HG03439 (cell line): ENCODE data around the gene SFN.
A peak's percentile ranks its signal among the peaks of the same experiment; 100 is the strongest.
"Not testable (repeated sequence)": the region's sequence is repeated elsewhere in the genome, so short reads cannot be mapped to it uniquely, and the experiment has no call there.

Experiments
- ATAC-seq: cut with Tn5 transposase; IDR thresholded peaks from one replicate; pipeline ENCODE4 v1.9.1; 2021; ENCODE audit warnings: mild to moderate bottlenecking, moderate library complexity; ENCODE audit not compliant: unreplicated experiment

Gene SFN

DNA sequence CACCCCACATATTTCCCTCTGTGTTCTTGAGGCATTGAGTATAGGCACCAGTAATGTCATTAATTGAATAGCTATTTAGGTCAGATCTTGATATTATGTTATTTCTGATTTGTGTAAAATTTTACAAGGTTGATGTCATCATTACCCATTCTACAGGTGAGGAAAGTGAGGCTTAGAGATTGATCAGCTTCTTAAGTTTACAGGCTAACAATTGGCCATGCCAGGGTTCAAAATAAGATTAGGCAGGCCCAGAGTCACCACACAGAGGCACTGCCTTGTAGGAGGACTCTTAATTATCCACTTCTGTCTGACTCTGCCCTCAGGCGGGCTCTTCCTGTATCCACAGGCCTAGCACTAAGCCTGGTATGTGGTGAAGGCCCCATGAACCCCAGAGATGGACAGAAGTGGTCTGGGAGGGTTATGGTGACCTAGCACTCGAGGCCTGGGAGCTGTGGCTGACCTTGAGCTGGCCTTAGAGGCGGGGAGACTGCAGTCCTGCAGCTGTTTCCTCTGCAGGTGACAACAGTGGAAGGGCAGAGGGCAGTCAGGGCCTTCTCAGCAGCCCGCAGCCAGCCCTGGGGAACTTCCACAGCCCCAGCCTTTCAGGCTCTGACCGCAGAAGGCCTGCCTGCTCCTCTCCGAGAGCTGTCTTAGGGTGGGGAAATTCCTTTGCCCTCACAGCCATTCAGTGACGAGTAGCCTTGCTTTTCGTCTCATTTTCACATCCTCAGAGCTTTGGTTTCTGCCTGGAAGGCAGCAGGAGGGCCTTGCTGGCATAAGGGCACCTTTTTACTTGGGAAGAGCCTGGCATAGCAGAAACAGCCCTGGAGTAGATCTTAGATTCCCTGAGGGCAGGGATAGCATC lies 24.2 kb upstream of the SFN start:
- ATAC-seq, result peak; percentile 90

GRCh38 chr1:26839339-26839722 lies 23.6 kb upstream of the SFN start:
- peak; percentile 18 for ATAC-seq

DNA sequence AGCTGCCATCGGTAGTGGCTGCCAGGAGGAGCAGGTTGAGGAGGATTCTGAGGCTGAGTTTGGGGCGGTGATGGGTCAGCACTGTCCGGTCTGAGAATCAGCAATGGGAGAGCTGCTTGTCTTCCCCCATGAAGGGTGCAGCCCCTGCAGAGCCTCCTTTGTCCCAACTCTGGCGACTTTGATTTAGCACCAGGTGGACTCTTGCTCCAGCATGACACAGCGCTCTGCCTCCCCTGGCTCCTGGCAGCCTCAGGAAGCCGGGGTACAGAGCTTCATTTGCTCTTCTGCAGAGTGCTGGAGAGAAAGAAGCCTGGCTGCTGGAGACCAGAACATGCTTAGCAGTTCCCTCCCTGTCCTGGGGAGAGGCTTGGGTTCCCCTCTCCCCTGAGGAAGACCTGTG lies 23.2 kb upstream of the SFN start:
- no peak for ATAC-seq

DNA sequence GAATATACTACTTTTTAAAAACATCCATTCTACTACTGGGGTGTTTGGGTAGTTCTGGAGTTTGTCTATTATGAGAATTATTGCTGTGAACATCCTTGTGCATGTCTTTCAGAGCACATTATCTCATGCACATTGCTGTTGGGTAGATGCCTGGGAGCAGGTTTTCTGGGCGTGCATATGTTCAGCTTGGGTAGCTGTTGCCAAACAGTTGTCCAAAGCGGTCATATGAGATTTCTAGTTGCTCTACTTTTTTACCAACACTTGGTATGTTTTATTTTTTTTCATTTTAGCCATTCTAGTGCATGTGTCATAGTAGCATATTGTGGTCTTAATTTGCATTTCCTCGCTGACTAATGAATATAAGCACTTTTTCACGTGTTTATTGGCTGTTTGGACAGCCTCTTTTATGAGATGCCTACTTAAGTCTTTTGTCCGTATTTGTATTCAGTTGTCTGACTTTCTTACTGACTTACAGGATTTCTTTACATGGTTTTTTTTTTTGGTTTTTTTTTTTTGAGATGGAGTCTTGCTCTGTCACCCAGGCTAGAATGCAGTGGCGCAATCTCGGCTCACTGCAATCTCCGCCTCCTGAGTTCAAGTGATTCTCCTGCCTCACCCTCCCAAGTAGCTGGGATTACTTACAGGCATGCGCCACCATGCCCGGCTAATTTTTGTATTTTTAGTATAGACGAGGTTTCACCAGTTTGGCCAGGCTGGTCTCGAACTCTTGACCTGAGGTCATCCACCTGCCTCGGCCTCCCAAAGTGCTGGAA lies 18.3 kb upstream of the SFN start:
- ATAC-seq, result no peak

- ATAC-seq, result not testable (repeated sequence)
These were observed 15.1 kb upstream of the SFN start for GRCh38 chr1:26847826-26848225.

GRCh38 chr1:26848499-26848898 lies 14.4 kb upstream of the SFN start:
- no peak for ATAC-seq

- ATAC-seq, result no peak
These were observed 13.8 kb upstream of the SFN start for GRCh38 chr1:26848941-26849774.

GRCh38 chr1:26851106-26851684 lies 11.8 kb upstream of the SFN start:
- ATAC-seq, result no peak

DNA sequence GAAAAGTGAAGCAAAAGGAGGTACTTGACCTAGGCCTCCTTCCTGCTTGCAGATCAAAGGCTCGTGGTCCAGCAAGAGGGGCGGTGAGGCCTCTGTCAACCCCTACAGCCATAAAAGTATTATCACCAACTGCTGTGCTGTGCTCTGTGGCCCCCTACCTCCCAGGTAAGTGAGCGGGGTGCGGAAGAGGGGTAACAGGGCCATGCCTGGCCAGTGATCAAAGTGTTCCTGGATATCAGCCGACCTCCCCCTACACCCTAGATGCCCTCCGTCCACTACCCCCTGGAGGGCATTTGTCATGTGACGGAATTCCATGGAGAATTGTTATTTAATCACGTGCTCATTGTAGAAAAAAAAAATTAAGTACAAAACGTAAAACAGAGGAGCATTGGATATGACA lies 10.2 kb upstream of the SFN start:
- no peak for ATAC-seq

DNA sequence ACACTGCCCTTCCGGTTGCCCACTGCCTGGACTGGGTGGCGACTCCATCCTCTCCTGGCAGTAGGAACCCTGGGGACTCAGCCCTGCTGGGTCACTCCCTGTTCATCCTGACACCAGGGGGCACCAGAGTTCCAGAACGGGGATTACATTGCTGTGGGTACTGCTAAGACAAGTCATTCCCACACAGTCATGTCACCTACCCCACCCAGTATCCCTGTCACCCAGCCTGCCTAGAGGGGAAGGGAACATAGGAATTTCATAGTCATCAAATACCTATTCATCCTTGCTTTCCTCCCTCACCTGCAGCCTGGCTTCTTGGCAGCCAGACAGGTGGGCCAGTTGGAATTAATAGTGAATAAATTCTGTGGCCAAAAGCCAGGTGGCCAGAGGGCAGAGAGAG lies 9.8 kb upstream of the SFN start:
- no peak for ATAC-seq

DNA sequence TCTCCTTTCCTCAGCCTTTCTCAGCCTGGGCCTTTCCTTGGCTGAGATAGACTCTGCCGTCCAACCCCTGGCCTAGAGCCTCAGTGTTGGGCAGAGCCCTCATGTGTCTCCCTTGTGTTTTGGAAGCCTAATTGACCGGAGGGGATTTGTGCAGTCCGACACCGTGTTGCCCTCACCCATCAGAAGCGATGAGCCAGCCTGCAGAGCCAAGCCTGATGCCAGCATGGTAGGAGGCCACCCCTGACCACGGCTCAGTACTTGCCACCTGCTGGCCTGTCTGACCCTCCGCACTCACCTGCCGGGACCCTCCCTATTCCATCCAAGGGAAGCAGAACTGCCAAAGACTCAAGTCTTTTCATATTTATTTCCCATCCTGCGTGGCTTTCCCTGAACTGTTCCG lies 9.3 kb upstream of the SFN start:
- ATAC-seq, result no peak

- ATAC-seq, result no peak
These were observed 8.0 kb upstream of the SFN start for GRCh38 chr1:26854906-26855305.

- ATAC-seq, result no peak
These were observed 7.3 kb upstream of the SFN start for GRCh38 chr1:26855636-26856035.

DNA sequence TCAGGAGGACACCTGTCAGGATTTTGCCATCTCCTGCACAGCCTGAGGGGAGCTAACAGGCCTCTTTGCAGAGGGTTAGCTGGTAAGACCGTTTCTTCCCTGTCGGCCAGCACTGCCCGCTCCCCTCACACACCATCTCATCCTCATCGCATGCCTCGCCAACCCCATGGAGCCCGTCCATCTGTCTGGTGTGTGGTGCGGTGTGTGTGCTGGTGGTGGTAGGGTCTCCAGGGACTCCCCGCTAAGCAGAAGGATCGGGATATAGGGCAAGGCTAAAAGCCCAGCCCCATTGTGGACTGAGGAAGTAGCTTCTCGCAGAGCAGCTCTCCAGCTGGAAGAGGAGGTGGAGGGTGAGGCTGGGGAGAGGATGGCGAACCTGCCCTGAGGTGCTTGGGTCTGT lies 6.8 kb upstream of the SFN start:
- ATAC-seq, result no peak

GRCh38 chr1:26856604-26857469 lies 6.1 kb upstream of the SFN start:
- ATAC-seq, result no peak

GRCh38 chr1:26857473-26858060 lies 5.4 kb upstream of the SFN start:
- ATAC-seq, result no peak

DNA sequence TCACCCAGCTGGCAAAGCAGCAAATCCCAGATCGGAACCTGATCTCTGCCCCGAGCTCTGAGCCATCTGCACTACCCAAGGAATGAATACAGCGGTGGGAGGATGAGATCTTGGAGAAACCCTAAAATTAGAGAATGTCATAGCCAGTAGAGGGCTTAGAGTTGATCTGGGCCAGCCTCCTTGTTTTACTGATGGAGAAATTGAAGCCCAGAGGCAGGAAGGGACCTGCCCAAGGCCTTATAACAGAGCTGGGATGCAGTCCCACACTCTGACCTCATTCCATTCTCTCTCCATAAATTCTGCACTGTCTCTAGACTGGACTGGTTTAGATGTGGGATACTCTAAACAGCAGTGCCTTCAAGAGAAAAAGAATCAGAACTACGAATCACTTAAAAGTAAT lies 4.8 kb upstream of the SFN start:
- no peak for ATAC-seq

GRCh38 chr1:26858891-26859640 lies 3.9 kb upstream of the SFN start:
- no peak for ATAC-seq

- ATAC-seq, result no peak
These were observed 1.7 kb upstream of the SFN start for GRCh38 chr1:26861286-26861701.
